Keratinocyte (primary cell): Measurements from ENCODE around the gene POU6F1. TPM values are rescaled to one million over a fixed set of nuclear protein-coding genes. Genes with fewer than 3 reads are reported as not detected.

ENCODE experiments used
- DNase-seq: peaks from one replicate; pipeline ENCODE4 v3.0.0-alpha.2; 2011; ENCODE audit warnings: low read depth, missing footprints, low spot score
- FAIRE-seq: peaks from 2 replicates; lab custom pipeline; 2011; peaks lifted over from hg19 to GRCh38; lab: Jason Lieb, UNC
- H2AFZ ChIP-seq: 2 replicates; pipeline ENCODE4 v1.6.0; 2012; ENCODE audit warnings: low read length, control low read depth, inconsistent platforms; ENCODE audit not compliant: control insufficient read depth
- H3K27ac ChIP-seq: 2 replicates; pipeline ENCODE4 v1.5.1; 2011; ENCODE audit warnings: low read length; ENCODE audit not compliant: control insufficient read depth, insufficient read depth
- H3K27me3 ChIP-seq: 3 replicates; pipeline ENCODE4 v1.6.0; 2011; ENCODE audit warnings: low read length; ENCODE audit not compliant: control insufficient read depth, insufficient read depth; ENCODE audit errors: extremely low read depth
- H3K36me3 ChIP-seq, 2 experiments: 2 replicates in 1 of 2; 3 replicates in 1 of 2; pipeline ENCODE4 v1.5.1; 2011; ENCODE audit warnings: low read length in 2 of 2, mild to moderate bottlenecking in 1 of 2; ENCODE audit not compliant: control insufficient read depth in 2 of 2, insufficient read depth in 2 of 2; ENCODE audit errors: extremely low read depth in 1 of 2
- H3K4me1 ChIP-seq: 3 replicates; pipeline ENCODE4 v1.5.1; 2011; ENCODE audit warnings: low read length; ENCODE audit not compliant: control insufficient read depth, insufficient read depth; ENCODE audit errors: extremely low read depth
- H3K4me2 ChIP-seq: 3 replicates; pipeline ENCODE4 v1.6.0; 2011; ENCODE audit warnings: low read depth, low read length; ENCODE audit not compliant: control insufficient read depth, insufficient read depth; ENCODE audit errors: extremely low read depth
- H3K4me3 ChIP-seq, 3 experiments: fragments of 200-600 bp in 1 of 3; sonication (generic) in 1 of 3; 2 replicates in 2 of 3; 3 replicates in 1 of 3; pipeline ENCODE4 v1.5.1; 2011 to 2016; ENCODE audit warnings: low read length in 3 of 3, mild to moderate bottlenecking in 3 of 3, control low read depth in 2 of 3, inconsistent platforms in 1 of 3, low read depth in 1 of 3, mixed read lengths in 1 of 3, mixed run types in 1 of 3, moderate library complexity in 1 of 3; ENCODE audit not compliant: control insufficient read depth in 2 of 3, insufficient read depth in 2 of 3; ENCODE audit errors: extremely low read depth in 1 of 3
- H3K79me2 ChIP-seq: 2 replicates; pipeline ENCODE4 v1.6.0; 2012; ENCODE audit warnings: low read length; ENCODE audit not compliant: control insufficient read depth, insufficient read depth
- H3K9ac ChIP-seq: 3 replicates; pipeline ENCODE4 v1.6.0; 2011; ENCODE audit warnings: low read length; ENCODE audit not compliant: control insufficient read depth, insufficient read depth; ENCODE audit errors: extremely low read depth
- H3K9me1 ChIP-seq: 3 replicates; pipeline ENCODE4 v1.6.0; 2011; ENCODE audit warnings: low read length; ENCODE audit not compliant: control insufficient read depth, insufficient read depth; ENCODE audit errors: extremely low read depth
- H3K9me3 ChIP-seq: 2 replicates; pipeline ENCODE4 v1.5.1; 2012; ENCODE audit warnings: low read depth, low read length; ENCODE audit not compliant: control insufficient read depth
- H4K20me1 ChIP-seq: 3 replicates; pipeline ENCODE4 v1.6.0; 2011; ENCODE audit warnings: low read length; ENCODE audit not compliant: control insufficient read depth, insufficient read depth; ENCODE audit errors: extremely low read depth
- CTCF ChIP-seq, 3 experiments: IDR thresholded peaks in 1 of 3; conservative IDR thresholded peaks in 1 of 3; optimal IDR thresholded peaks in 1 of 3; 2 replicates in 2 of 3; 3 replicates in 1 of 3; pipeline versions ENCODE3 to v1.5.1; 2011; ENCODE audit warnings: low read length in 3 of 3, mild to moderate bottlenecking in 3 of 3, moderate library complexity in 2 of 3, control low read depth in 1 of 3, inconsistent platforms in 1 of 3; ENCODE audit not compliant: insufficient read depth in 2 of 3; ENCODE audit errors: extremely low read depth in 1 of 3
- EZH2 ChIP-seq: IDR thresholded peaks from one replicate; pipeline ENCODE4 v1.6.1; 2012; ENCODE audit warnings: inconsistent platforms, mild to moderate bottlenecking, low read length, moderate library complexity
- dilution Hi-C: fragments of 300-500 bp; cut with MboI; formaldehyde crosslinking; loops from one replicate; pipeline ENCODE4 v1.7.0; 2020; ENCODE audit warnings: low sequenced_read_pairs; ENCODE audit not compliant: extremely low pct_ligation_motif_present
- polyA plus RNA-seq, 5 experiments: library from polyadenylated mRNA; depleted of rRNA in 3 of 5; stranded (reverse) in 3 of 5; stranded (forward) in 1 of 5; unstranded in 1 of 5; fragments of >200 nt; gene quantifications; 1 replicate in 1 of 5; 2 replicates in 3 of 5; 3 replicates in 1 of 5; pipeline versions ENCODE4 v1.2.1 to v1.2.3, GENCODE V29; 2011 to 2012; ENCODE audit warnings: missing spikeins in 2 of 5, low read depth in 1 of 5, low replicate concordance in 1 of 5
- small RNA-seq, 3 experiments: library from RNA; depleted of rRNA; stranded (forward); fragments of <200 nt; gene quantifications; one replicate each; pipeline ENCODE3, GENCODE V24; 2012; ENCODE audit warnings: low read depth in 3 of 3, low replicate concordance in 1 of 3; ENCODE audit not compliant: insufficient read length in 3 of 3

The POU6F1 gene
- polyA plus RNA-seq, 1 donor (not counting 4 experiments of a cell fraction or from before 2014, with no cell fraction given): 0.42 TPM

- H3K4me3 ChIP-seq: no peak overlapping the region
- dilution Hi-C loops: no loop called here
- no peak for FAIRE-seq
- H3K9me3 ChIP-seq: no peaks in the 10 kb centered on the region
- H4K20me1 ChIP-seq: no peaks in the 10 kb centered on the region
- peaks cover 0 to 3% of the 10 kb centered on the region in 2 experiments for H3K36me3 ChIP-seq
- no peak for DNase-seq
- no peak overlapping the region for H3K27ac ChIP-seq
- no peak overlapping the region for H3K9ac ChIP-seq
- H3K4me1 ChIP-seq: no peaks in the 10 kb centered on the region
- TF ChIP-seq CTCF (optimal IDR thresholded peaks at IDR 0.05 in 1 of 3, IDR thresholded peaks at IDR 0.05 in 1 of 3, conservative IDR thresholded peaks at IDR 0.05 in 1 of 3; ENCODE audit: extremely low read depth in 1 of 3, insufficient read depth in 2 of 3, low read length in 3 of 3): no peak
- no peak for TF ChIP-seq EZH2
- no peaks in the 10 kb centered on the region for H3K27me3 ChIP-seq
- H3K4me2 ChIP-seq: no peak overlapping the region
- peaks cover 4% of the 10 kb centered on the region for H3K79me2 ChIP-seq
- H3K9me1 ChIP-seq: no peaks in the 10 kb centered on the region
- H2AFZ ChIP-seq: no peak overlapping the region
Measured at GRCh38 chr12:51139292-51139844, 78.5 kb downstream of the POU6F1 start.

Small RNA genes lying within 50 kb of the gene (small RNA-seq; reads per million reads assigned to genes)
- gene RF00019: 0 reads per million in 3 experiments
- gene RNU6-199P: 0 reads per million in 3 experiments

Other genes with a start within 250 kb of the POU6F1 start
- gene SLC11A2, start 191.7 kb downstream of the POU6F1 start, polyA plus RNA-seq: 26.7 to 38.9 TPM (median 37.5 TPM) in 3 replicates
- gene LETMD1, start 169.7 kb downstream of the POU6F1 start, polyA plus RNA-seq: 36.1 to 51.1 TPM (median 50.6 TPM) in 3 replicates
- gene CSRNP2, start 134.5 kb downstream of the POU6F1 start, polyA plus RNA-seq: 17.5 to 19.2 TPM (median 18.4 TPM) in 3 replicates
- gene TFCP2, start 44.9 kb downstream of the POU6F1 start, polyA plus RNA-seq: 17.0 to 28.7 TPM (median 27.2 TPM) in 3 replicates
- gene DAZAP2, start 20.8 kb upstream of the POU6F1 start, polyA plus RNA-seq: 199 to 239 TPM (median 232 TPM) in 3 replicates
- gene SMAGP, start 52.4 kb upstream of the POU6F1 start, polyA plus RNA-seq: 42.9 to 63.3 TPM (median 52.1 TPM) in 3 replicates
- 0.04 TPM in 1 of 3 replicates, not detected in the others for gene BIN2, start 106.1 kb upstream of the POU6F1 start, polyA plus RNA-seq
- gene CELA1, start 128.6 kb upstream of the POU6F1 start, polyA plus RNA-seq: not detected in 3 replicates
- gene GALNT6, start 173.3 kb upstream of the POU6F1 start, polyA plus RNA-seq: 42.7 to 78.1 TPM (median 57.5 TPM) in 3 replicates
- 1.1 to 2.3 TPM (median 2.0 TPM) in 3 replicates for gene SLC4A8, start 206.8 kb upstream of the POU6F1 start, polyA plus RNA-seq